GM12875 (cell line): ENCODE data around the gene LARP4B.

Experiments
- H3K4me3 ChIP-seq: one replicate; pipeline ENCODE4 v1.5.1; 2011; ENCODE audit warnings: low read depth, low read length, control low read depth
- CTCF ChIP-seq: IDR thresholded peaks from 2 replicates; pipeline ENCODE4 v1.5.1; 2011; ENCODE audit warnings: low read depth, mild to moderate bottlenecking, control low read depth, inconsistent platforms, low read length, moderate library complexity, borderline replicate concordance; ENCODE audit not compliant: insufficient read depth

Gene LARP4B

GRCh38 chr10:822197-822596 lies 109.3 kb downstream of the LARP4B start:
- H3K4me3 ChIP-seq = no peak overlapping the region
- no peak for TF ChIP-seq CTCF

- no peak for TF ChIP-seq CTCF
- no peak overlapping the region for H3K4me3 ChIP-seq
Measured at GRCh38 chr10:821322-821721, 110.2 kb downstream of the LARP4B start.

- no peak overlapping the region for H3K4me3 ChIP-seq
- no peak for TF ChIP-seq CTCF
Measured at GRCh38 chr10:819816-820215, 111.7 kb downstream of the LARP4B start.

- no peak for TF ChIP-seq CTCF
- no peak overlapping the region for H3K4me3 ChIP-seq
Measured at GRCh38 chr10:819326-819725, 112.2 kb downstream of the LARP4B start.

- no peak for TF ChIP-seq CTCF
- H3K4me3 ChIP-seq = no peak overlapping the region
Measured at GRCh38 chr10:818526-819220, 112.8 kb downstream of the LARP4B start.

- no peak for TF ChIP-seq CTCF
- no peak overlapping the region for H3K4me3 ChIP-seq
Measured at GRCh38 chr10:818010-818409, 113.5 kb downstream of the LARP4B start.

GRCh38 chr10:817371-817770 lies 114.1 kb downstream of the LARP4B start:
- no peak for TF ChIP-seq CTCF
- no peak overlapping the region for H3K4me3 ChIP-seq
